HepG2 (cell line): ENCODE results near the gene MINDY1. TPM values are rescaled to one million over a fixed set of nuclear protein-coding genes. Genes with fewer than 3 reads are reported as not detected.
A peak's percentile ranks its signal among the peaks of the same experiment; 100 is the strongest.

ENCODE experiments used
- ATF4 ChIP-seq, 2 experiments: fragments of 450-650 bp in 1 of 2; sonication (generic) in 1 of 2; formaldehyde crosslinking; IDR thresholded peaks; 2 replicates each; pipeline versions ENCODE4 v1.5.0 to v1.8.0; 2020 to 2022; ENCODE audit warnings: mild to moderate bottlenecking in 1 of 2, missing genetic modification reagents in 1 of 2
- DMAP1 ChIP-seq: IDR thresholded peaks from 2 replicates; pipeline ENCODE4 v1.6.1; 2016
- FOXK1 ChIP-seq: sonication (generic); formaldehyde crosslinking; IDR thresholded peaks from 2 replicates; pipeline ENCODE4 v1.4.0; 2020; ENCODE audit warnings: low read depth, missing genetic modification reagents, borderline replicate concordance
- GRHL1 ChIP-seq: sonication (generic); formaldehyde crosslinking; conservative IDR thresholded peaks from 2 replicates; pipeline ENCODE4 v1.8.0; 2022; ENCODE audit warnings: missing genetic modification reagents
- KIAA2018 ChIP-seq: sonication (generic); formaldehyde crosslinking; IDR thresholded peaks from 2 replicates; pipeline ENCODE4 v1.5.0; 2020; ENCODE audit warnings: mild to moderate bottlenecking, missing genetic modification reagents, borderline replicate concordance
- NFYB ChIP-seq: sonication (generic); formaldehyde crosslinking; IDR thresholded peaks from 2 replicates; pipeline ENCODE4 v1.4.0; 2020; ENCODE audit warnings: missing genetic modification reagents
- PAF1 ChIP-seq: IDR thresholded peaks from 2 replicates; pipeline ENCODE4 v1.6.1; 2016; ENCODE audit warnings: missing genetic modification reagents, missing compliant biosample characterization
- PAWR ChIP-seq: sonication (generic); formaldehyde crosslinking; IDR thresholded peaks from 2 replicates; pipeline ENCODE4 v1.4.0; 2020; ENCODE audit warnings: missing genetic modification reagents, mild to moderate bottlenecking, borderline replicate concordance
- SOX5 ChIP-seq: IDR thresholded peaks from 2 replicates; pipeline ENCODE4 v1.6.1; 2016; ENCODE audit warnings: borderline replicate concordance
- TBX2 ChIP-seq: sonication (generic); formaldehyde crosslinking; IDR thresholded peaks from 2 replicates; pipeline ENCODE4 v1.5.0; 2020; ENCODE audit warnings: missing genetic modification reagents, mild to moderate bottlenecking, borderline replicate concordance
- ZNF225 ChIP-seq: sonication (generic); formaldehyde crosslinking; IDR thresholded peaks from 2 replicates; pipeline ENCODE4 v1.4.0; 2020; ENCODE audit warnings: mild to moderate bottlenecking, missing genetic modification reagents
- ZNF446 ChIP-seq: sonication (generic); formaldehyde crosslinking; IDR thresholded peaks from 2 replicates; pipeline ENCODE4 v1.5.0; 2020; ENCODE audit warnings: mild to moderate bottlenecking, missing genetic modification reagents
- ZUFSP ChIP-seq: sonication (generic); formaldehyde crosslinking; IDR thresholded peaks from 2 replicates; pipeline ENCODE4 v1.9.0; 2021; ENCODE audit warnings: missing genetic modification reagents, mild to moderate bottlenecking, borderline replicate concordance
- polyA plus RNA-seq, 8 experiments: library from polyadenylated mRNA; depleted of rRNA in 3 of 8; stranded (reverse) in 7 of 8; unstranded in 1 of 8; fragments of >200 nt; fragmentation: Illumina TruSeq in 4 of 8; extraction: Trizol in 4 of 8; gene quantifications; 2 replicates each; pipeline versions ENCODE4 v1.2.1 to v1.2.3, GENCODE V29; 2011 to 2016; ENCODE audit warnings: low read depth in 4 of 8, missing spikeins in 1 of 8, mixed read lengths in 1 of 8; ENCODE audit not compliant: insufficient read depth in 1 of 8
- total RNA-seq, 5 experiments: library from RNA; depleted of rRNA; stranded (reverse); fragments of >200 nt; fragmentation: Illumina TruSeq; extraction: Trizol; gene quantifications; 2 replicates each; pipeline ENCODE4 v1.2.3, GENCODE V29; 2016; ENCODE audit warnings: low read depth in 1 of 5
- TF ChIP-seq, protein P1 (sequence below): sonication (generic); formaldehyde crosslinking; IDR thresholded peaks from 2 replicates; pipeline ENCODE4 v1.4.0; 2020; ENCODE audit warnings: missing genetic modification reagents

The MINDY1 gene
- total and polyA plus RNA-seq, 2 of the 13 experiments (the other 11 are each of a cell fraction or from before 2014, with no cell fraction given), result 11.1 to 15.0 TPM

DNA sequence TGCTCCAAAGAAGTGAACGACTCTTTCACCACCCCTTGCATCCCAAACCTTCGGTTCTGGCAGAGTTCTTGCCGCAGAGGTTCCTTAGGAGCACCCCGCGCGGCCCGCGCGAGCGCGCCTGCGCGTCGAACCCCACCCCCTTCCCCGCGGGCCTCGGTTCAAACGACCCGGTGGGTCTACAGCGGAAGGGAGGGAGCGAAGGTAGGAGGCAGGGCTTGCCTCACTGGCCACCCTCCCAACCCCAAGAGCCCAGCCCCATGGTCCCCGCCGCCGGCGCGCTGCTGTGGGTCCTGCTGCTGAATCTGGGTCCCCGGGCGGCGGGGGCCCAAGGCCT lies 40.9 kb upstream of the MINDY1 start, which contains the start of gene C1orf56 (continued):
- TF ChIP-seq ZNF446 (CRISPR knock-in tag) (no peak), NFYB (CRISPR knock-in tag) (no peak), ATF4 (CRISPR knock-in tag; IDR thresholded peaks at IDR 0.05) (no peak), PAWR (CRISPR knock-in tag) (no peak), TBX2 (CRISPR knock-in tag) (no peak; the same call in 1 of the 2 replicates), ZUFSP (CRISPR knock-in tag) (no peak), FOXK1 (no peak), ZNF225 (CRISPR knock-in tag) (no peak), PAF1 (CRISPR knock-in tag) (no peak), GRHL1 (CRISPR knock-in tag) (no peak), SOX5 (CRISPR knock-in tag) (no peak), KIAA2018 (CRISPR knock-in tag) (no peak), DMAP1 (CRISPR knock-in tag) (peak; percentile 31; the same call in 1 of the 2 replicates)
- TF ChIP-seq, protein P1, sequence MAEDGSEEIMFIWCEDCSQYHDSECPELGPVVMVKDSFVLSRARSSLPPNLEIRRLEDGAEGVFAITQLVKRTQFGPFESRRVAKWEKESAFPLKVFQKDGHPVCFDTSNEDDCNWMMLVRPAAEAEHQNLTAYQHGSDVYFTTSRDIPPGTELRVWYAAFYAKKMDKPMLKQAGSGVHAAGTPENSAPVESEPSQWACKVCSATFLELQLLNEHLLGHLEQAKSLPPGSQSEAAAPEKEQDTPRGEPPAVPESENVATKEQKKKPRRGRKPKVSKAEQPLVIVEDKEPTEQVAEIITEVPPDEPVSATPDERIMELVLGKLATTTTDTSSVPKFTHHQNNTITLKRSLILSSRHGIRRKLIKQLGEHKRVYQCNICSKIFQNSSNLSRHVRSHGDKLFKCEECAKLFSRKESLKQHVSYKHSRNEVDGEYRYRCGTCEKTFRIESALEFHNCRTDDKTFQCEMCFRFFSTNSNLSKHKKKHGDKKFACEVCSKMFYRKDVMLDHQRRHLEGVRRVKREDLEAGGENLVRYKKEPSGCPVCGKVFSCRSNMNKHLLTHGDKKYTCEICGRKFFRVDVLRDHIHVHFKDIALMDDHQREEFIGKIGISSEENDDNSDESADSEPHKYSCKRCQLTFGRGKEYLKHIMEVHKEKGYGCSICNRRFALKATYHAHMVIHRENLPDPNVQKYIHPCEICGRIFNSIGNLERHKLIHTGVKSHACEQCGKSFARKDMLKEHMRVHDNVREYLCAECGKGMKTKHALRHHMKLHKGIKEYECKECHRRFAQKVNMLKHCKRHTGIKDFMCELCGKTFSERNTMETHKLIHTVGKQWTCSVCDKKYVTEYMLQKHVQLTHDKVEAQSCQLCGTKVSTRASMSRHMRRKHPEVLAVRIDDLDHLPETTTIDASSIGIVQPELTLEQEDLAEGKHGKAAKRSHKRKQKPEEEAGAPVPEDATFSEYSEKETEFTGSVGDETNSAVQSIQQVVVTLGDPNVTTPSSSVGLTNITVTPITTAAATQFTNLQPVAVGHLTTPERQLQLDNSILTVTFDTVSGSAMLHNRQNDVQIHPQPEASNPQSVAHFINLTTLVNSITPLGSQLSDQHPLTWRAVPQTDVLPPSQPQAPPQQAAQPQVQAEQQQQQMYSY, result no peak
